K562 (cell line): Measurements from ENCODE around the gene PHKA1. TPM values are rescaled to one million over a fixed set of nuclear protein-coding genes. Genes with fewer than 3 reads are reported as not detected.

ENCODE experiments used
- ATAC-seq: fragments of 200-7000 bp; cut with Tn5 transposase; 3 replicates; pipeline ENCODE4 v1.9.1; 2020; ENCODE audit warnings: moderate library complexity
- BruUV-seq: library from RNA; stranded (reverse); fragments of 400-500 nt; replicated peaks from 2 replicates; lab custom pipeline; 2021; lab: Mats Ljungman, UMichigan
- CTCF ChIA-PET: fragments of 300-600 bp; formaldehyde crosslinking; extraction: SDS; loops from one replicate; lab custom pipeline; 2021; ENCODE audit warnings: low intra/inter-chr PET ratio; lab: Yijun Ruan, JAX
- POLR2A ChIA-PET: fragments of 300-600, 350-650 bp; sonication (Branson Sonifier 250); formaldehyde crosslinking; extraction: SDS; loops from one replicate; lab custom pipeline; 2021; ENCODE audit warnings: antibody characterized with exemption, inconsistent platforms; lab: Yijun Ruan, JAX
- DNase-seq, 4 experiments: peaks; one replicate each; pipeline versions ENCODE4 v3.0.0 to v3.0.0-alpha.2; 2011 to 2018; ENCODE audit warnings: low spot score in 3 of 4, mixed read lengths in 3 of 4; ENCODE audit errors: extremely low read depth in 1 of 4
- FAIRE-seq: peaks from 2 replicates; lab custom pipeline; 2011; peaks lifted over from hg19 to GRCh38; lab: Jason Lieb, UNC
- H2AFZ ChIP-seq: 2 replicates; pipeline ENCODE4 v1.6.0; 2011; ENCODE audit warnings: low read depth, low read length, control low read depth, inconsistent platforms
- H3K27ac ChIP-seq: fragments of 200-600 bp; 3 replicates; pipeline ENCODE4 v1.8.0; 2011; ENCODE audit warnings: low read depth, mild to moderate bottlenecking, control low read depth, inconsistent platforms, low read length, moderate library complexity, mixed read lengths; ENCODE audit errors: extremely low read depth
- H3K27me3 ChIP-seq, 2 experiments: fragments of 300-600 bp in 1 of 2; 2 replicates in 1 of 2; 3 replicates in 1 of 2; pipeline versions ENCODE4 v1.6.0 to v1.8.0; 2011; ENCODE audit warnings: inconsistent platforms in 2 of 2, low read length in 2 of 2, mild to moderate bottlenecking in 1 of 2, mixed read lengths in 1 of 2, moderate library complexity in 1 of 2; ENCODE audit not compliant: control insufficient read depth in 2 of 2, insufficient read depth in 2 of 2
- H3K36me3 ChIP-seq: fragments of 300-600 bp; 3 replicates; pipeline ENCODE4 v1.8.0; 2011; ENCODE audit warnings: mild to moderate bottlenecking, low read length, inconsistent platforms; ENCODE audit not compliant: control insufficient read depth, insufficient read depth
- H3K4me1 ChIP-seq, 2 experiments: fragments of 200-600 bp in 1 of 2; replicated peaks in 1 of 2; 2 replicates in 1 of 2; 3 replicates in 1 of 2; pipeline versions ENCODE4 v1.5.1 to v1.8.0; 2011; ENCODE audit warnings: inconsistent platforms in 2 of 2, low read length in 2 of 2, mild to moderate bottlenecking in 1 of 2, mixed read lengths in 1 of 2, moderate library complexity in 1 of 2; ENCODE audit not compliant: control insufficient read depth in 2 of 2, insufficient read depth in 2 of 2
- H3K4me2 ChIP-seq: 2 replicates; pipeline ENCODE4 v1.6.1; 2011; ENCODE audit warnings: low read length, control low read depth, inconsistent platforms, mixed read lengths; ENCODE audit not compliant: insufficient read depth
- H3K4me3 ChIP-seq: fragments of 200-600 bp; sonication (generic), shearing (Covaris generic); 2 replicates; pipeline ENCODE4 v1.5.1; 2016; ENCODE audit warnings: control low read depth, inconsistent platforms
- H3K79me2 ChIP-seq: fragments of 200-600 bp; 3 replicates; pipeline ENCODE4 v1.8.0; 2011; ENCODE audit warnings: low read length, inconsistent platforms; ENCODE audit not compliant: control insufficient read depth, insufficient read depth
- H3K9ac ChIP-seq, 2 experiments: 2 replicates each; pipeline versions ENCODE4 v1.6.0 to v1.6.1; 2011; ENCODE audit warnings: low read depth in 2 of 2, low read length in 2 of 2, control low read depth in 1 of 2, inconsistent platforms in 1 of 2, mild to moderate bottlenecking in 1 of 2, mixed read lengths in 1 of 2; ENCODE audit not compliant: insufficient read depth in 1 of 2
- H3K9me1 ChIP-seq: one replicate; pipeline ENCODE4 v1.6.0; 2011; ENCODE audit warnings: inconsistent platforms, mild to moderate bottlenecking, low read length, moderate library complexity; ENCODE audit not compliant: control insufficient read depth, insufficient read depth
- H3K9me3 ChIP-seq: replicated peaks from 2 replicates; pipeline ENCODE4 v1.5.1; 2011; ENCODE audit warnings: low read depth, low read length, inconsistent platforms; ENCODE audit not compliant: control insufficient read depth, insufficient read depth
- H4K20me1 ChIP-seq: replicated peaks from 2 replicates; pipeline ENCODE4 v1.6.1; 2011; ENCODE audit warnings: low read length, inconsistent platforms, mixed read lengths; ENCODE audit not compliant: control insufficient read depth, insufficient read depth
- CBX3 ChIP-seq, 2 experiments: IDR thresholded peaks; 1 replicate in 1 of 2; 2 replicates in 1 of 2; pipeline ENCODE4 v1.6.1; 2012; ENCODE audit warnings: inconsistent platforms in 2 of 2, low read length in 2 of 2, borderline replicate concordance in 1 of 2, control low read depth in 1 of 2
- CTCF ChIP-seq, 3 experiments: IDR thresholded peaks in 2 of 3; conservative IDR thresholded peaks in 1 of 3; 2 replicates each; pipeline ENCODE4 v1.5.1; 2011 to 2012; ENCODE audit warnings: low read length in 3 of 3, mild to moderate bottlenecking in 3 of 3, control low read depth in 2 of 3, improper control_type of control experiment in 1 of 3, inconsistent platforms in 1 of 3, low read depth in 1 of 3, mixed read lengths in 1 of 3, moderate library complexity in 1 of 3; ENCODE audit not compliant: insufficient read depth in 2 of 3
- RAD21 ChIP-seq, 2 experiments: fragments of 250-450 bp in 1 of 2; fragments of 450-650 bp in 1 of 2; sonication (Bioruptor Pico) in 1 of 2; formaldehyde crosslinking in 1 of 2; IDR thresholded peaks in 1 of 2; conservative IDR thresholded peaks in 1 of 2; 2 replicates each; pipeline versions ENCODE4 v1.4.0 to v1.8.0; 2020 to 2022; ENCODE audit warnings: mild to moderate bottlenecking in 2 of 2, moderate library complexity in 1 of 2
- TSC22D4 ChIP-seq: fragments of 450-650 bp; IDR thresholded peaks from 2 replicates; pipeline ENCODE4 v1.6.1; 2016; ENCODE audit warnings: missing genetic modification characterization, missing biosample characterization, control low read depth
- WGBS: fragments of 100-300 bp; shearing (Covaris generic); methylation state at CpG from one replicate; pipeline ENCODE4 v1.1.6; 2016; ENCODE audit warnings: low coverage, mixed read lengths; ENCODE audit not compliant: insufficient coverage; ENCODE audit errors: missing lambda C conversion rate; 5-methylcytosine and 5-hydroxymethylcytosine counted together
- in situ Hi-C: fragments of 300-500 bp; cut with MboI; formaldehyde crosslinking; loops from 4 replicates; pipeline ENCODE4 v1.15.0; 2018; ENCODE audit warnings: inconsistent platforms, mixed read lengths
- intact Hi-C: fragments of 100-400 bp; cut with micrococcal nuclease; formaldehyde crosslinking; loops from 2 replicates; pipeline ENCODE4 v1.14.2; 2022
- polyA plus RNA-seq, 8 experiments: library from polyadenylated mRNA; depleted of rRNA in 4 of 8; stranded (reverse) in 5 of 8; unstranded in 3 of 8; fragments of >200 nt; fragmentation: Nextera tagmentation in 2 of 8; fragmentation: Illumina TruSeq in 1 of 8; extraction: Ambion mirVana in 2 of 8; extraction: Trizol in 1 of 8; gene quantifications; 2 replicates each; pipeline versions ENCODE4 v1.2.1 to v1.2.3, GENCODE V29; 2011 to 2014; ENCODE audit warnings: inconsistent platforms in 1 of 8, missing spikeins in 1 of 8
- total RNA-seq, 7 experiments: library from RNA; depleted of rRNA in 6 of 7; stranded (reverse); fragments of >200 nt in 6 of 7; fragmentation: Illumina TruSeq in 2 of 7; extraction: Trizol in 2 of 7; gene quantifications; 2 replicates each; pipeline versions ENCODE4 v1.2.1 to v1.2.3, GENCODE V29; 2011 to 2021; ENCODE audit warnings: low replicate concordance in 1 of 7

PHKA1 gene
- total and polyA plus RNA-seq, 9 of the 15 experiments (the other 6 are each of a cell fraction or from before 2014, with no cell fraction given) = 2.4 to 9.6 (median 5.8) TPM

GRCh38 chrX:72539822-72540221 lies 174.3 kb downstream of the PHKA1 start:
- FAIRE-seq (no peak), DNase-seq (no peak), ATAC-seq (peak; percentile 62; the same call in 2 of the 3 replicates)
- Histone ChIP-seq H3K36me3 (no peaks in the 10 kb centered on the region; the same call in 2 of the 3 replicates), H2AFZ (no peak overlapping the region), H3K9me1 (no peaks in the 10 kb centered on the region), H3K4me1 (no peaks in the 10 kb centered on the region; a peak in 2 of 5 replicates), H3K9me3 (no peaks in the 10 kb centered on the region), H3K27me3 (no peaks in the 10 kb centered on the region), H3K9ac (no peak overlapping the region), H3K4me2 (no peak overlapping the region), H3K4me3 (no peak overlapping the region), H3K27ac (no peak overlapping the region), H4K20me1 (no peaks in the 10 kb centered on the region), H3K79me2 (no peaks in the 10 kb centered on the region)
- peak in 1 of 2 experiments; percentile 2; a peak in 1 of 4 replicates for TF ChIP-seq RAD21 (CRISPR knock-in tag; conservative IDR thresholded peaks at IDR 0.05 in 1 of 2, IDR thresholded peaks at IDR 0.05 in 1 of 2)
- no peak for TF ChIP-seq CBX3 (IDR thresholded peaks at IDR 0.05; ENCODE audit: borderline replicate concordance in 1 of 2, low read length in 2 of 2)
- TF ChIP-seq TSC22D4 (tag) = no peak
- TF ChIP-seq CTCF (IDR thresholded peaks at IDR 0.05 in 2 of 3, conservative IDR thresholded peaks at IDR 0.05 in 1 of 3; ENCODE audit: insufficient read depth in 2 of 3, low read depth in 1 of 3, low read length in 3 of 3) = peak in 1 of 3 experiments; percentile 15; a peak in 1 of 6 replicates
- ChIA-PET POLR2A (no interaction called here), CTCF (interaction anchor here (0.9 kb wide), 1 partner anchor 294 kb away, joined by 3 read pairs; no protein-coding TSS in a partner anchor)
- 89% methylated on average over 2 of the region's 2 CpGs for WGBS
- intact Hi-C loops = loop anchor here (5.0 kb wide), 2 partner anchors 243 to 293 kb away; no protein-coding TSS in a partner anchor
- no TSS peak for BruUV-seq
- in situ Hi-C loops = loop anchor here (25.0 kb wide), 1 partner anchor 228 kb away; the partner anchor contains the start of gene CITED1
